ENCODE measurements around the gene GALC. TPM values are rescaled to one million over a fixed set of nuclear protein-coding genes. Genes with fewer than 3 reads are reported as not detected.

The GALC gene
- total RNA-seq, 2 donors from 2014 or later: 31.8 to 76.0 TPM

DNA sequence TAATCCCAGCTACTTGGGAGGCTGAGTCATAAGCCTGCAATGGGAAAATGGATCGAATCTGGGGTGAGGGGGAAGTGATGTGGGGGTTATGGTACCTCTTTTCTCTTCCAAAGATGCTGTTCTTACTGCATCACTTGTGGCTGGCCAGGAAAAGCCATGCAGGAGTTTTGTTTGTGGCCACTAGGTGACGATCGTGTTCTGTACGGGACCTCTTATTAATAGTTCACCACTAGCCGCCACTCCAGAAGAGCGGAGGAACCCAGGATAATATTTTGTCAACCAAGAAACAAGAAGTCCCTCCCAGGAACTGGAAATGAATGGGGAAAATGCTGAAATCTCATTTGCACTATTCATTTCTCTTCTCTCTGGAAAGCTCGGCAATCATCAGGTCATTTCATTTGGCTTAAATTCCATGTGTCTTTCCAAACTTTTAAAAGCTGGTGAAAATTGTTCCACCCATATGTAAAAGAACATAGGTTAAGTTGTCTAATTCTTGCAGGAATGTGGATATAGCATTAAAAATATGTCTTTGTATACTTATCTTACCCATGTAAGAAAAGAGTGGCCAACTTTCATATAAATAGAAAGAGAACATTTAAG lies 20.9 kb upstream of the GALC start:
- Mint-ChIP-seq H3K27ac (no peak overlapping the region), H3K4me1 (no peaks in the 10 kb centered on the region), H3K36me3 (ENCODE audit: low read depth) (no peaks in the 10 kb centered on the region), H3K4me3 (no peak overlapping the region), H3K9me3 (peaks cover 9% of the 10 kb centered on the region), H3K27me3 (ENCODE audit: insufficient read depth) (no peaks in the 10 kb centered on the region)
- Histone ChIP-seq H3K36me3 (ENCODE audit: control insufficient read depth, insufficient read depth, low read length) (no peaks in the 10 kb centered on the region), H3K9me3 (ENCODE audit: control insufficient read depth, low read length) (peaks cover 16% of the 10 kb centered on the region), H3K4me1 (ENCODE audit: control insufficient read depth, insufficient read depth, low read length) (no peaks in the 10 kb centered on the region), H3K4me3 (ENCODE audit: low read length) (no peak overlapping the region), H3K27me3 (ENCODE audit: control insufficient read depth, insufficient read depth, low read length, poor library complexity, severe bottlenecking) (no peaks in the 10 kb centered on the region), H3K9ac (ENCODE audit: extremely low read depth, low read length, poor library complexity, severe bottlenecking) (no peak overlapping the region), H3K27ac (ENCODE audit: low read depth, low read length) (no peak overlapping the region)
- TF ChIP-seq, protein P1, sequence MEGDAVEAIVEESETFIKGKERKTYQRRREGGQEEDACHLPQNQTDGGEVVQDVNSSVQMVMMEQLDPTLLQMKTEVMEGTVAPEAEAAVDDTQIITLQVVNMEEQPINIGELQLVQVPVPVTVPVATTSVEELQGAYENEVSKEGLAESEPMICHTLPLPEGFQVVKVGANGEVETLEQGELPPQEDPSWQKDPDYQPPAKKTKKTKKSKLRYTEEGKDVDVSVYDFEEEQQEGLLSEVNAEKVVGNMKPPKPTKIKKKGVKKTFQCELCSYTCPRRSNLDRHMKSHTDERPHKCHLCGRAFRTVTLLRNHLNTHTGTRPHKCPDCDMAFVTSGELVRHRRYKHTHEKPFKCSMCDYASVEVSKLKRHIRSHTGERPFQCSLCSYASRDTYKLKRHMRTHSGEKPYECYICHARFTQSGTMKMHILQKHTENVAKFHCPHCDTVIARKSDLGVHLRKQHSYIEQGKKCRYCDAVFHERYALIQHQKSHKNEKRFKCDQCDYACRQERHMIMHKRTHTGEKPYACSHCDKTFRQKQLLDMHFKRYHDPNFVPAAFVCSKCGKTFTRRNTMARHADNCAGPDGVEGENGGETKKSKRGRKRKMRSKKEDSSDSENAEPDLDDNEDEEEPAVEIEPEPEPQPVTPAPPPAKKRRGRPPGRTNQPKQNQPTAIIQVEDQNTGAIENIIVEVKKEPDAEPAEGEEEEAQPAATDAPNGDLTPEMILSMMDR (conservative IDR thresholded peaks at IDR 0.05): peak; percentile 95
- 0 to 11% methylated on average over 4 to 7 of the region's 7 CpGs for WGBS, 2 experiments (ENCODE audit: insufficient coverage in 1 of 2, insufficient read length in 1 of 2)
- DNase-seq: peak; percentile 88

- 90% methylated on average over 5 of the region's 5 CpGs; no CpG with 5 or more reads in 1 of the 2 experiments for WGBS, 2 experiments (ENCODE audit: insufficient coverage in 1 of 2, insufficient read length in 1 of 2)
- no peaks in the 10 kb centered on the region for H3K27me3 ChIP-seq (ENCODE audit: control insufficient read depth, insufficient read depth, low read length, poor library complexity, severe bottlenecking)
- no peak overlapping the region for H3K27ac ChIP-seq (ENCODE audit: low read depth, low read length)
- Mint-ChIP-seq H3K36me3 (ENCODE audit: low read depth) (no peaks in the 10 kb centered on the region), H3K27ac (no peak overlapping the region), H3K4me3 (no peak overlapping the region), H3K4me1 (no peaks in the 10 kb centered on the region), H3K27me3 (ENCODE audit: insufficient read depth) (no peaks in the 10 kb centered on the region), H3K9me3 (peaks cover 9% of the 10 kb centered on the region)
- H3K9ac ChIP-seq (ENCODE audit: extremely low read depth, low read length, poor library complexity, severe bottlenecking): no peak overlapping the region
- H3K4me1 ChIP-seq (ENCODE audit: control insufficient read depth, insufficient read depth, low read length): no peaks in the 10 kb centered on the region
- H3K36me3 ChIP-seq (ENCODE audit: control insufficient read depth, insufficient read depth, low read length): no peaks in the 10 kb centered on the region
- TF ChIP-seq, protein P1 (conservative IDR thresholded peaks at IDR 0.05): no peak
- DNase-seq: no peak
- H3K4me3 ChIP-seq (ENCODE audit: low read length): no peak overlapping the region
- peaks cover 16% of the 10 kb centered on the region for H3K9me3 ChIP-seq (ENCODE audit: control insufficient read depth, low read length)
Observed at GRCh38 chr14:88012495-88012894, 19.5 kb upstream of the GALC start.

DNA sequence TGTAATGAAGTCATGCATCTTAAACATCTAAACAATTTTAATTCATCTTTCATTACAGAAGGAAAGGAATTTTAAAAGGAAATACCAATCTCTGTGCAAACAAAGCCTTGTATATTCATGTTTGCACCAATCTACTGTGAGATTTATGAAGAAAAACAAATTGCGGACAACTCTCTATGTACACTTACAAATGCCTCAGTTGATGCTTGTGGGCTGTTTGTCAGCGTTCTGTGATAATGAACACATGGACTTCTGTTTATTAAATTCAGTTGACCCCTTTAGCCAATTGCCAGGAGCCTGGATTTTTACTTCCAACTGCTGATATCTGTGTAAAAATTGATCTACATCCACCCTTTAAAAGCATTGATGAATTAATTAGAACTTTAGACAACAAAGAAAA lies 17.3 kb upstream of the GALC start:
- WGBS, 2 experiments (ENCODE audit: insufficient coverage in 1 of 2, insufficient read length in 1 of 2): 92 to 100% methylated on average over 2 of the region's 2 CpGs
- H3K27me3 Mint-ChIP-seq (ENCODE audit: insufficient read depth): no peaks in the 10 kb centered on the region
- H3K36me3 ChIP-seq (ENCODE audit: control insufficient read depth, insufficient read depth, low read length): no peaks in the 10 kb centered on the region
- no peak overlapping the region for H3K9ac ChIP-seq (ENCODE audit: extremely low read depth, low read length, poor library complexity, severe bottlenecking)
- H3K9me3 Mint-ChIP-seq: no peaks in the 10 kb centered on the region
- H3K27ac Mint-ChIP-seq: no peak overlapping the region
- no peak overlapping the region for H3K4me3 ChIP-seq (ENCODE audit: low read length)
- H3K36me3 Mint-ChIP-seq (ENCODE audit: low read depth): no peaks in the 10 kb centered on the region
- no peak for DNase-seq
- no peak overlapping the region for H3K27ac ChIP-seq (ENCODE audit: low read depth, low read length)
- H3K4me1 ChIP-seq (ENCODE audit: control insufficient read depth, insufficient read depth, low read length): no peaks in the 10 kb centered on the region
- TF ChIP-seq, protein P1 (conservative IDR thresholded peaks at IDR 0.05): no peak
- no peak overlapping the region for H3K4me3 Mint-ChIP-seq
- H3K4me1 Mint-ChIP-seq: no peaks in the 10 kb centered on the region
- H3K27me3 ChIP-seq (ENCODE audit: control insufficient read depth, insufficient read depth, low read length, poor library complexity, severe bottlenecking): no peaks in the 10 kb centered on the region
- H3K9me3 ChIP-seq (ENCODE audit: control insufficient read depth, low read length): no peaks in the 10 kb centered on the region

Data from endodermal cell (in vitro differentiated cells).